Measurements from ENCODE around the gene GNL3L.
"Not testable (repeated sequence)": the region's sequence is repeated elsewhere in the genome, so short reads cannot be mapped to it uniquely, and the experiment has no call there.

The GNL3L gene

GRCh38 chrX:54570332-54570731, 40.3 kb downstream of the GNL3L start:
- TF ChIP-seq ZNF169 (tag by site-specific recombination; IDR thresholded peaks at IDR 0.05), result no peak
- TF ChIP-seq SETDB1 (IDR thresholded peaks at IDR 0.05; ENCODE audit: insufficient read length, low read length), result peak; percentile 61
- POLR2A ChIA-PET, result no interaction called here
- Histone ChIP-seq H3K4me3 (ENCODE audit: low read depth, low read length) (no peak overlapping the region), H3K36me3 (ENCODE audit: control insufficient read depth in 2 of 2, insufficient read depth in 1 of 2, low read length in 2 of 2) (peaks cover 3 to 5% of the 10 kb centered on the region in 2 experiments; a peak in 2 of 3 replicates), H3K4me1 (ENCODE audit: control insufficient read depth, insufficient read depth, low read length) (no peaks in the 10 kb centered on the region), H3K9me3 (ENCODE audit: control insufficient read depth, insufficient read depth, low read depth, low read length) (no peaks in the 10 kb centered on the region; the same call in 1 of the 2 replicates), H3K27ac (ENCODE audit: extremely low read depth, low read depth, low read length) (no peak overlapping the region)
- CTCF ChIA-PET, result no interaction called here

GRCh38 chrX:54572641-54573040, 42.6 kb downstream of the GNL3L start:
- CTCF ChIA-PET; H3K36me3 ChIP-seq (ENCODE audit: control insufficient read depth in 2 of 2, insufficient read depth in 1 of 2, low read length in 2 of 2); H3K4me1 ChIP-seq (ENCODE audit: control insufficient read depth, insufficient read depth, low read length); H3K9me3 ChIP-seq (ENCODE audit: control insufficient read depth, insufficient read depth, low read depth, low read length); POLR2A ChIA-PET; H3K27ac ChIP-seq (ENCODE audit: extremely low read depth, low read depth, low read length); H3K4me3 ChIP-seq (ENCODE audit: low read depth, low read length): not testable (repeated sequence)

GRCh38 chrX:54597728-54598127, 67.7 kb downstream of the GNL3L start:
- Histone ChIP-seq H3K27ac (ENCODE audit: extremely low read depth, low read depth, low read length) (no peak overlapping the region), H3K4me1 (ENCODE audit: control insufficient read depth, insufficient read depth, low read length) (no peaks in the 10 kb centered on the region), H3K9me3 (ENCODE audit: control insufficient read depth, insufficient read depth, low read depth, low read length) (no peaks in the 10 kb centered on the region), H3K4me3 (ENCODE audit: low read depth, low read length) (no peak overlapping the region), H3K36me3 (ENCODE audit: control insufficient read depth in 2 of 2, insufficient read depth in 1 of 2, low read length in 2 of 2) (no peaks in the 10 kb centered on the region)
- CTCF ChIA-PET, result no interaction called here
- TF ChIP-seq ZBTB11 (tag by site-specific recombination; conservative IDR thresholded peaks at IDR 0.05; ENCODE audit: low read depth) (no peak), ZBTB48 (tag by site-specific recombination; IDR thresholded peaks at IDR 0.05) (no peak), KLF7 (tag by site-specific recombination; IDR thresholded peaks at IDR 0.05; ENCODE audit: borderline replicate concordance) (no peak), ZBTB44 (tag by site-specific recombination; IDR thresholded peaks at IDR 0.05) (no peak), ZBTB7A (tag by site-specific recombination; IDR thresholded peaks at IDR 0.05; ENCODE audit: low read depth) (no peak), ZNF704 (tag by site-specific recombination; IDR thresholded peaks at IDR 0.05) (no peak), KLF10 (tag by site-specific recombination; IDR thresholded peaks at IDR 0.05) (no peak), AEBP2 (tag by site-specific recombination; IDR thresholded peaks at IDR 0.05; ENCODE audit: borderline replicate concordance) (no peak), OVOL3 (tag by site-specific recombination; IDR thresholded peaks at IDR 0.05) (no peak), ZNF114 (tag by site-specific recombination; IDR thresholded peaks at IDR 0.05) (no peak), TCF7L2 (IDR thresholded peaks at IDR 0.05; ENCODE audit: borderline replicate concordance, low read depth, low read length) (no peak), ZSCAN18 (tag by site-specific recombination; IDR thresholded peaks at IDR 0.05) (no peak), RBAK (tag by site-specific recombination; IDR thresholded peaks at IDR 0.05) (no peak)
- POLR2A ChIA-PET, result no interaction called here
